Measurements from ENCODE around the gene ZSWIM4.
"Not testable (repeated sequence)": the region's sequence is repeated elsewhere in the genome, so short reads cannot be mapped to it uniquely, and the experiment has no call there.

The ZSWIM4 gene

GRCh38 chr19:13849991-13850909 lies 55.0 kb downstream of the ZSWIM4 start:
- DNase-seq (ENCODE audit: low read depth in 2 of 2): no peak

- peak in 1 of 2 donors; percentile 62 for DNase-seq (ENCODE audit: low read depth in 2 of 2)
Observed at GRCh38 chr19:13850910-13851733, 55.9 kb downstream of the ZSWIM4 start.

GRCh38 chr19:13851734-13852114 lies 56.5 kb downstream of the ZSWIM4 start:
- DNase-seq (ENCODE audit: low read depth in 2 of 2): not testable (repeated sequence)

DNA sequence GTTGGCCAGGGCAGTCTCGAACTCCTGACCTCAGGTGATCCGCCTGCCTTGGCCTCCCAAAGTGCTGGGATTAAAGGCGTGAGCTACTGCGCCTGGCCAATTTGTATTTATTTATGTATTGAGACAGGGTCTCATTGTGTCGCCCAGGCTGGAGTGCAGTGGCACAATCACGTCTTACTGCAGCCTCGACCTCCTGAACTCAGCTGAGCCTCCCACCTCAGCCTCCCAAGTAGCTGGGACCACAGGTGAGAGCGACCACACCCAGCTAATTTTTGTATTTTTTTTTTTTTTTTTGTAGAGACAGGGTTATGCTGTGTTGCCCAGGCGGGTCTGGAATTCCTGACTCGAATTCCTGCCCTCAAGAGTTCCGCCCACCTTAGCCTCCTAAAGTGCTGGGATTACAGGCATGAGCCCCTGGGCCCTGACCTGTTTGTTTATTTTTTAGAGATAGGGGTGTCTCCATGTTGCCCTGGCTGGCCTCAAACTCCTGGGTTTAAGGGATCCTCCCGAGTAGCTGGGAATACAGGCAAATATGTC lies 57.0 kb downstream of the ZSWIM4 start:
- not testable (repeated sequence) for DNase-seq (ENCODE audit: low read depth in 2 of 2)

- DNase-seq (ENCODE audit: low read depth in 2 of 2): no peak
Observed at GRCh38 chr19:13856497-13856896, 61.3 kb downstream of the ZSWIM4 start.

DNA sequence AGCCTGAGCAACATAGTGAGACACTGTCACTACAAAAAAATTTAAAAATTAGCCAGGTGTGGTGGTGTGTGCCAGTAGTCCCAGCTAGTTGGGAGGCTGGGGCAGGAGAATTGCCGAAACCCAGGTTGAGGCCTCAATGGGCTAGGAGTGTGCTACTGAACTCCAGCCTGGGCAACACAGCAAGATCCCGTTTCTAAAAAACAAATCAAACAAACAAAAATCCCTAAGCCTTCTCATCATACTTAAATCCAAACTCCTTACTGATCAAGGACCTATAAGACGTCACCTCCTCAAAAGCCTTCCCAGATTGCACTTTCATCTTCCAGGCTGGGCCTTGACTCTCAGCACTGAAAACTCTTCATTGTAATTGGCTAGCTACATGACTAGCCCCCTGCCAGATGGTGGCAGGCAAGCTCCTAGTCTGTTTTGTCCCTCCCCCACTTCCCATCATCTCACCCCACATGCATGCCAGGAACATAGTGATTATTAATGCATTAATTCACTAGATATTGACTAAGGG lies 64.2 kb downstream of the ZSWIM4 start:
- DNase-seq (ENCODE audit: low read depth in 2 of 2): no peak

DNA sequence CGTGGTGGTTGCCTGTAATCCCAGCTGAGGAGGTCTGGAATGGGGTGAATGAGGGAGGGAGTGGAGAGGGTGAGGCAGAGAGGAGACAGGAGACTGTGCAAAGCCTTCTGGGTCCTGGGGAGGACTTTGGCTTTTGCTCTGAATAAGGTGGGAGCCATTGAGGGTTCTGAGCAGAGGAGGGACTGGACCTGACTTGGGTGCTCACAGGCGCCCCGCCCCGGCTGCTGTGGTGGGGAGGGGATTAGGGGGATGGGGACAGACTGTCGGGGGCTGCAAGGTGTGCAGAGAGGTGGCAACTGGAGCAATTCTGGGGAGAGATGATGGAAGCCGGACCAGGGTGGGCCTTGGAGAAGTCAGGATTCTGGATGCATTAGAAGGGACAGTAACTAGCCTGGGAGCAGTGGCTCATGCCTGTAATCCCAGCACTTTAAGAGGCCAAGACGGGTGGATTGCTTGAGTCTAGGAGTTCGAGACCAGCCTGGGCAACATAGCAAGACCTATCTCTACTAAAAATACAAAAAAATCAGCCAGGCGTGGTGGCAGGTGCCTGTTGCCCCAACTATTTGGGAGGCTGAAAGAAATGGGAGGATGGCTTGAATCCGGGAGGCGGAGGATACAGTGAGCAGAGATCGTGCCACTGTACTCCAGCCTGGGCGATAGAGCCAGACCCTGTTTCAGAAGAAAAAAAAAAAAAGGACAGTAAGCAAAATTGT lies 65.6 kb downstream of the ZSWIM4 start:
- no peak for DNase-seq (ENCODE audit: low read depth in 2 of 2)

DNA sequence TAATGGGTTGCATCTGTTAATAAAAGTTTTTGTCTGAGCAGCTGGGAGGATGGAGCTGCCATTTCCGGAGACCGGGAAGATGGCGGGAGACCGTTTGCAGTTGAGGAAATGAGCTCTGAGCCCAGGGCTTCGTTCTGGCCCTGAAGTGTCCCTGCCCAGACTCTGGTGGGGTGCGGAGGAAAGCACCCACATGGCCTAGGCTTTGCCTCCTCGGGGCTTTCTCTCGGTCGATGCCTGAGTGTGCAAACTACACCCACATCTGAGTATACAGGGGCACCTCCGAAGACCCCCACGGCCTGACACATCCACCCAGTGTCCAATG lies 66.1 kb downstream of the ZSWIM4 start:
- no peak for DNase-seq (ENCODE audit: low read depth in 2 of 2)

GRCh38 chr19:13861714-13862531 lies 66.7 kb downstream of the ZSWIM4 start:
- peak; percentile 77 to 83 for DNase-seq (ENCODE audit: low read depth in 2 of 2)

DNA sequence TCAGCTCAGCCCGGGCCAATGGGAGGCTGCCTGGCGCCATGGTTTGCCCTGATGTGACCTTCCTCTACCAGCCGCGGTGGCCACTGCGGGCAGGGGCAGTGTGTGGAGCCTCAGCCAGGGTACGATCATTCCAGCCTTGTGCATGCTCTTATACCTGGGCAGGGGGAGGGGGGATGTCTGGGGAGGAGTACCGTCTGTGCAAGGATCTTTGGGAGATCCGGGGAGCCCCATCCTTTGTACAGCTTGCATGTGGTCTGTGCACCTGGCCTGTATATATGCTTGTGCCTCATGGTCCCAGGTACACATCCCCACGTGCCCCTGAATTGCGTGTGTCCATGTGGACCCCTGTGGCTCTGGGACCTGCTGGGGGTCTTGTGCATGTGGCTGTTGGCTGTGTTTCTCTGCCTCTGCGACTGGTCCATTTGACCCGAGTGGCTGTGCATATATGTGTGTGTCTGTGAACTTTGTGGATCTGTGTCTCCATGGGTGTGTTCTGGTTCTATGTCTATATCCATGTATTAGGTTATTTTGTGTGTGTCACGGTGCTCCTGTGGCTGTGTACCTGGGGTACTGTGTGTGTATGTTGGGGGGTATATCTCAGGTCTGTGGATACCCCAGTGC lies 68.9 kb downstream of the ZSWIM4 start:
- no peak for DNase-seq (ENCODE audit: low read depth in 2 of 2)

GRCh38 chr19:13864667-13865570 lies 69.7 kb downstream of the ZSWIM4 start:
- no peak for DNase-seq (ENCODE audit: low read depth in 2 of 2)

DNA sequence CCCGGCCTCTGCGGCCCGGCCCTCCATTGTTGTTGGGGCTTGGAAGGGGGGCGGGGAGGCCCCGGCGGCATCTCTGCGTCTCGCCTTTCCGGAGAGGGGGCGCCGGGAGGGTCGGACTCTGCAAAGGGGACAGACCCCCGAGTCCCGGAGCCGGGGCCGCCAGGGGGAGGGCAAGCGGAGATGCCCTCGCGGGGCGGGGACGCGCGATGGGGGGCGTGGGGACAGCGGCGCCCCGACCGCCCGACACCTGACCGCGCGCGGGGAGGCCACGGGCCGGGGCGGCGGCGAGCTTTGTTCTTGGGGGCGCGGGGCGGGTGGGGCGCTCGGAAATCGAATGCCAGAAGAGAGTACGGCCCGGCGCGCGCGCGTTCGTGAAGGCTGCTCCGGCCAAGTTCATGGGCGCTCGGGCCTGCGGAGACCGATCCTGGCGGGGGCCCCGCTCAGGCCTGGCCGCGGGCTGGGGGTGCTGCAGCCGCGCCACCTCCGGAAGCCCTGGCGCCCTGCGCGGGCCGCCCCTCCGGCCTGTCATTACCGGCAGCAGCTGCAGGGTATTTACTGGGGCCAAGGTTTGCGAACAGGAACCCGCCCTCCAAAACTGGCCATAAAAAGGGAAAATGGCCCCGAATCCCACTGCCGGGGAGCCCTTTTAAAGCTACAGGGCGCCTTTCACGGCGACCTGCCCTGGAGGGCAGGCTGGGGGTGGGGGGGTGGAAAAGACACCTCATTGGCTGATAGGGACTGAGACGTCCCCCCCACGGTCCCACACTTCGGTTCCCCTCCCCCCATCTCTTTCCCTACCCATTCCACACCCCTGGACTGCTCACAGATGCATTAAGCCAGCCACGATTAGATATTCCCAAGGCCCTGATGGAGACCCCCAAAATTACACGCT lies 70.6 kb downstream of the ZSWIM4 start:
- DNase-seq (ENCODE audit: low read depth in 2 of 2): no peak

GRCh38 chr19:13866463-13867046 lies 71.3 kb downstream of the ZSWIM4 start:
- DNase-seq (ENCODE audit: low read depth in 2 of 2): no peak

- no peak for DNase-seq (ENCODE audit: low read depth in 2 of 2)
Observed at GRCh38 chr19:13868663-13869062, 73.4 kb downstream of the ZSWIM4 start.

GRCh38 chr19:13869281-13869680 lies 74.0 kb downstream of the ZSWIM4 start:
- no peak for DNase-seq (ENCODE audit: low read depth in 2 of 2)

DNA sequence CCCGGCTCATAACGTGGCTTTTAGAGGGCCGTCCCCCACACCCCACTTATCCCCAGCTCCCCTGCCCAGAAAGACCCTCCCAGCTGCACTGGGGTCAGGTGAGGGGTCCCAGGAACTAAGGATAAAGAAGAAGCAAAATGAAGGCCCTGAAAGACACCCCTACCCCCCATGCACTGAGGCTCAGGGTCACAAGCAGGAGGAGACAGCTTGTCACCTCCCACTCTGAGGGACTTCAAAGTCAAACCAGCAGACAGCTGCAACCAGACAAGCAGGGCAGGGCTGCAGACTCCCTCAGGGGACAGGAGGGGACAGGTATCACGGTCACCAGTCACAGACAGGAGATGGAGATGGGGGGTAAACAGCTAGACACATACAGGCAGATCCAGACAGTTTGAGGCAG lies 75.6 kb downstream of the ZSWIM4 start:
- DNase-seq (ENCODE audit: low read depth in 2 of 2): no peak

DNA sequence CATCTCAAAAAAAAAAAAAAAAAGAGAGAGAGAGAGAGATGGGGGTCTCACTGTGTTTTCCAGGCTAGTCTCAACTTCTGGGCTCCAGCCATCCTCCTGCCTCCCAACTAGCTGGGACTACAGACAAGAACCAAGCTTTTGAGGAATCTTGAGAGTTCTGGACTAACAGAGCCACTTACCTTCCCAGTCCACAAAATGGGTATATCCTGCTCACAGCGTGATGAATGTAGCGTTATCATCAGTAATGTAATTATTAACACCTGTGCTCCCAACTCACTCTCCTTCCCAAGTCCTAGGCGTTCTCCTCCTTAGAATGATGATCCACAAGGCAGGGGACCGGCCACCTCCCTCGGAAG lies 77.1 kb downstream of the ZSWIM4 start:
- no peak for DNase-seq (ENCODE audit: low read depth in 2 of 2)
